GM12864 (cell line): ENCODE measurements around the gene RAB44.
"Not testable (repeated sequence)": the region's sequence is repeated elsewhere in the genome, so short reads cannot be mapped to it uniquely, and the experiment has no call there.

Source experiments
- DNase-seq: peaks from one replicate; pipeline ENCODE4 v3.0.0-alpha.2; 2011; ENCODE audit warnings: low read depth
- H3K4me3 ChIP-seq: 2 replicates; pipeline ENCODE4 v1.5.1; 2011; ENCODE audit warnings: mild to moderate bottlenecking, low read depth, low read length, control low read depth
- TF ChIP-seq, protein P1 (sequence below): IDR thresholded peaks from 2 replicates; pipeline ENCODE4 v1.5.1; 2011; ENCODE audit warnings: low read depth, mild to moderate bottlenecking, moderate library complexity, low read length, control low read depth, inconsistent platforms; ENCODE audit errors: missing control alignments

RAB44 gene, protein sequence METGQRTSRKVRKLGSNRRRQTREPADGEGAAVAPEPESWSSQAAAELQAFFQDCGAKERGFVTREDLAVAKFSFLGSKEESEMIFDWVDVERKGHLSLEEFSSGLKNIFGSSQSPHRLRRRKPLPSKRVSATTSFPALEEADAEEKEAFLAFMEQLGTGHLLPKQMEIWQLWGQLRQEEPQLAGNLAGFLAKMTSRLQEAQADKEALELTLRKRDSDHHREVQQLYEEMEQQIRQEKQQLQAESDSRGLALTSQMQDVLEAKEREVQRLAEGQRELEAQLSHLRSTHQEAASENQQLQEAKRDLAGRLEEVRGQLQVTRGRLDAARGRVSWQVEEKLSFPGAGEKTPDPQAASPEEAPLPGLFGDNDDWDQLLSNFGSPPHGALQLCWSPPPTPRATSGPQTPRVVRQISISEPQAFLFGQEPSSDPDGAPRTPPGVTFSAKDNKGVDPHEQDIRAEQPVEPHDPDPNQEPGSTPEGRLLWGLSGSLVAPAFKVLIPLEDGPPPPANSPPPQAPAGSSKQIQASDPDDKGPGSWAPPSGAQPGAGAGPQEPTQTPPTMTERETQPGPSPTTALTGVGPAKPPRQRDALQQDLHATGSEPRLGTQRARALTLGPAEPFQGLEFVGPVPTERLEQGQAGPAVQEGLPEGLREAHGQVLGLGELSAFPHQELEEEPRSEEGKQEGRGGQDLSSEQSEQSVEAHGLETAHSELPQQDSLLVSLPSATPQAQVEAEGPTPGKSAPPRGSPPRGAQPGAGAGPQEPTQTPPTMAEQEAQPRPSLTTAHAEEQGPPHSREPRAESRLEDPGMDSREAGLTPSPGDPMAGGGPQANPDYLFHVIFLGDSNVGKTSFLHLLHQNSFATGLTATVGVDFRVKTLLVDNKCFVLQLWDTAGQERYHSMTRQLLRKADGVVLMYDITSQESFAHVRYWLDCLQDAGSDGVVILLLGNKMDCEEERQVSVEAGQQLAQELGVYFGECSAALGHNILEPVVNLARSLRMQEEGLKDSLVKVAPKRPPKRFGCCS

DNA sequence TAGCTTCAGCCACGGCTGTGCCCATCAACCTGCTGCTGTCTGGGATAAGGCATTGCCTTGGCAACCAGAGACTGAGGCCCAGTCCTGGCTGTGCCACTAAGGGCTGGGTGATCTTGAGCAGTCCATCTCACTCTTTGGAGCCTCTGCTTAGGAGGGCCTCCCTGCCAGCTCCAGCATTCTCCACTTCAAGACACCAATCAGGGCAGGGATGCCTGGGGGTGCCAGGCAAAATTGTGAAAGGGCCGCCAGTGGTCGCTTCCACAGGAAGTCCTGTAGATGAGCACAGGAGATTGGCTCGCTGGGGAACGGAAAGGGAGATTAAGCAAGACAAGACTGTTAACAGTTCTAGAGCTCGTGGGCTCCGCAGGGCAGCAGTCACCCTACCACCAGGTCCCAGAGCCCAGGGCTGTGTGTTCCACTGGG is at the start of gene RAB44:
Gene RAB44, plus strand, starts transcription at position 346 of the 423 bp plus-strand sequence. CDS start 6,410 bp downstream, outside the sequence.
- DNase-seq = no peak
- H3K4me3 ChIP-seq = no peak within 1 kb of the TSS
- TF ChIP-seq, protein P1, sequence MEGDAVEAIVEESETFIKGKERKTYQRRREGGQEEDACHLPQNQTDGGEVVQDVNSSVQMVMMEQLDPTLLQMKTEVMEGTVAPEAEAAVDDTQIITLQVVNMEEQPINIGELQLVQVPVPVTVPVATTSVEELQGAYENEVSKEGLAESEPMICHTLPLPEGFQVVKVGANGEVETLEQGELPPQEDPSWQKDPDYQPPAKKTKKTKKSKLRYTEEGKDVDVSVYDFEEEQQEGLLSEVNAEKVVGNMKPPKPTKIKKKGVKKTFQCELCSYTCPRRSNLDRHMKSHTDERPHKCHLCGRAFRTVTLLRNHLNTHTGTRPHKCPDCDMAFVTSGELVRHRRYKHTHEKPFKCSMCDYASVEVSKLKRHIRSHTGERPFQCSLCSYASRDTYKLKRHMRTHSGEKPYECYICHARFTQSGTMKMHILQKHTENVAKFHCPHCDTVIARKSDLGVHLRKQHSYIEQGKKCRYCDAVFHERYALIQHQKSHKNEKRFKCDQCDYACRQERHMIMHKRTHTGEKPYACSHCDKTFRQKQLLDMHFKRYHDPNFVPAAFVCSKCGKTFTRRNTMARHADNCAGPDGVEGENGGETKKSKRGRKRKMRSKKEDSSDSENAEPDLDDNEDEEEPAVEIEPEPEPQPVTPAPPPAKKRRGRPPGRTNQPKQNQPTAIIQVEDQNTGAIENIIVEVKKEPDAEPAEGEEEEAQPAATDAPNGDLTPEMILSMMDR = no peak

DNA sequence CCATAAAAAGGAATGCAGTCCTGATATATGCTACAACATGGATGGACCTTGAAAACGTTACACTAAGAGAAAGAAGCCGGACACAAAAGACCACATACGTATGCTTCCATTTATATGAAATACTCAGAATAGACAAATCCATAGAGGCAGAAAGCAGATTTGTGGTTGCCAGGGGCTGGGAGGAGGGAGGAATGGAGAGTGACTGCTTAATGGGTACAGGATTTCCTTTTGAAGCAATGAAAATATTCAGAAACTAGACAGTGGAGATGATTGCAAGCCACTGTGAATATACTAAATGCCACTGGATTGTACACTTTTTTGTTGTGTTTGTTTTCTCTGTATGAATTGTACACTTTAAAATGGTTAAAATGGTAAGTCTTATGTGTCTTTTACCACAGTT is 48.5 kb upstream of the RAB44 start:
- TF ChIP-seq, protein P1 = no peak
- no peak for DNase-seq
- H3K4me3 ChIP-seq = no peak overlapping the region

DNA sequence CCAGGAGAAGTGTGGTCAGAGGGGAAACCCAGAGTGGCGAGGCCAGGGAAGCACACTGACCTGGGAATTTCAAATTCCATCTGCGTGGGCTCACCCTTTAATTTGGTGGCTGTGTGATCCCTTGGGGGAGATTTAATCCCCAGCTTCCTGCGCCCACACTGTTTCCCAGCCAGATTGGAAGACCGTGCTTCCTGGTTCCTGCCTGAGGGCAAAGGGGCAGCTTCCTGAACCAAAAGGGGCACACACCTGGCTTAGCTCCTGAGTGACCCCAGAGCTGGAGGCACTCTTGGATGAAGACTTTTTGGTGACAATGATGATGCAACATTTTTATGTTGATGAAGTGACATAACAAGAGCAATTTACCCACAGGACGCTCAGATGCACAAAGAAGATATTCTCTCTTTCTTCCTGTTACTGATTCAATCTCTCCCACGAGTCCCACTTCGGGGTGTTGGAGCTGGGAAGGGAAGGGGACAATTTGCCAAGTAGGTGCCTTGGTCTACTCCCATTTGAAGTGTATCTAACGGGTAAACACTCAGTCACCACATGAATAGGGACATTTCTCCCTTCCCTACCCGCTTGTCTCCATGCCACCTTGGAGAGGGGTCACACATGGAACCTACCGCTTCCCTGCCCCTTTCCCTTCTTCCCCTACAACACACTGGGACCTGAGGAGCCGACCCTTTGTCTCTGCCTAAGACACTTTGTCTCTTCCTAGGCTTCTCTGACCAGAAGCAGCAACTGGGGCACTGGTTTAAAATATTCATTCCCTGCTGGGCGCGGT is 47.7 kb upstream of the RAB44 start:
- TF ChIP-seq, protein P1 = no peak
- H3K4me3 ChIP-seq = no peak overlapping the region
- no peak for DNase-seq

DNA sequence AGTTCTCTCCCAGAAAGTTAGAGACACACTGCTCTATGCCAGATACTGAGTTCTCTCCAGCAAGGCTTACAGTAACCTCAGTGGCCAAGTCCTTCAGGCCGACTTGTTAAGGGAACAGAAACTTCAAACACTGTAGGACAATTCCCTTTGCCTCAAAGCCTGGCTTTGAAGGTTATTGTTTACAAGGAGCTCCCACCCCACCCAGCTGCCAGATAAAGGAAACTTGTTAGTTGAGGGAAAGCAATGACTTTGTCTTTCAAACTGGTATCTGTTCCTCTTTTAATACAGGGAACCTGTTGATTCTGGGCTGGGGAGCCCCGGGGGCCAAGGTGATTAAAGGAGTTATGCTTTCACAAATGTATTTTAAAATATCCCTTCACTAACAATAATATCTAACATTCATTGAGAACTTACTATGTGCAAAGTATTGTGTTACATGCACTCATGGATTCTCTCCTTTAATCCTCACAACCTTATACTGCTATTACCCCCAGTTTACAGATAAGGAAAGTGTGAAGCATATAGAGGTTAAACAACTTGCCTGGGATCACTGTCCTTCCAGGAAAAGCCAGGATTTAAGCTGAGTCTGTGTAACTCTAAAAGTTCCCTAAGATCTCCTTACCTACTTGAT is 46.7 kb upstream of the RAB44 start:
- DNase-seq = no peak
- H3K4me3 ChIP-seq = no peak overlapping the region
- TF ChIP-seq, protein P1 = no peak

DNA sequence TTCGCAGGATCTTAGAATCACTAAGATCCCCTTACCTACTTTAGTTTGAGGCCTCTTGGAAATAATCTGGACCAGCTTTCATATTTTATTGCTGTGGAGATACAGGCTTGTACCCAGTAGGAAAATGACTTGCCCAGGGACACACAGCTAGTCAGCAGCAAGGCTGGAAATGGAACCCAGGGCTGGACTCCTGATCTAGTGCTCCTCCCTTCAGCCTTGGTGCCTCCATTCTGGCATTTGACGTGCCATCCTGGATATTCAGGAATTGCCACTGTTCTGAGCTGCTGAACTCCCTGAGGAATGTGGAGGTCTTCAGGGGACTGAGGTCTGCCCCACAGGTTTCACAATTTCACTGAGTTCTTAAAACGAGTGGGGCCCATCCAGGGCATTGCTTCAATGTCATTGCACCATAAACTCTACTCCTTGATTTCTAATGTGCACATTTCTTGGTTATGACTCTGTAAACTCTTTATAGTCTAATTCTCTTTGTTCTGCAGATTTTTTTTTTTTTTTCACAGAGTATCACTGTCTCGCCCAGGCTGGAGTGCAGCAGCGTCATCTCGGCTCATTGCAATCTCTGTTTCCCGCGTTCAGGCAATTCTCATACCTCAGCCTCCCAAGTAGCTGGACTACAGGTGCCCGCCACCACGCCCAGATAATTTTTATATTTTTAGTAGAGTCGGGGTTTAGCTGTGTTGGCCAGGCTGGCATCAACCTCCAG is 45.8 kb upstream of the RAB44 start:
- TF ChIP-seq, protein P1 = no peak
- H3K4me3 ChIP-seq = no peak overlapping the region
- no peak for DNase-seq

DNA sequence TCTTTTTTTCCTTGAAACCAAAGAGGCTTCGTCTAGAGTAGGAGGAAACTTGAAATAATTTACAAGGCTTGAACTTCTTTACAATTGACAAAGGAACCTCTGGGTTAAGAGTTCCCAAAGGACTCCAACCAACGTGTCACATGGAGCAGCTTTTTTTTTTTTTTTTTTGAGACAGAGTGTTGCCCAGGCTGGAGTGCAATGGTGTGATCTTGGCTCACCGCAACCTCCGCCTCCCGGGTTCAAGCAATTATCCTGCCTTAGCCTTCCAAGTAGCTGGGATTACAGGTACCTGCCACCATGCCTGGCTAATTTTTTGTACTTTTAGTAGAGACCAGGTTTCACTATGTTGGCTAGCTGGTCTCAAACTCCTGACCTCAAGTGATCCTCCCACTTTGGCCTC is 43.2 kb upstream of the RAB44 start:
- DNase-seq, H3K4me3 ChIP-seq: not testable (repeated sequence)
